ENCODE results near the gene ARHGEF37.

DNA sequence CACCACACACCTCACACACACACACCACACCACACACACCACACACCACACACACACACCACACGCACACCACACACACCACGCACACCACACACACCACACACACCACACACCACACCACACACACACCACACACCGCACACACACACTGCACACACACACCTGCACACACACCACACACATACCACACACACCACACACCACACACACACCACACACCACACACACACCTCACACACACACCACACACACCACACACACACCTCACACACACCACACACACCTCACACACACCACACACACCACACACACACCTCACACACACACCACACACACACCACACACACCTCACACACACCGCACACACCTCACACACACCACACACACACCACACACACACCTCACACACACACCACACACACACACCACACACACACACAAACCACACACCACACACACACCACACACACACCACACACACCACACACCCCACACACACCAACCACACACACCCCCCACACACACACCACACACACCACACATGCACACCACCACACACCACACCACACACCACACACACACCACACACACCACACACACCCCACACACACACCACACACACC, 73.7 kb downstream of the ARHGEF37 start:
- TF ChIP-seq, protein P1, sequence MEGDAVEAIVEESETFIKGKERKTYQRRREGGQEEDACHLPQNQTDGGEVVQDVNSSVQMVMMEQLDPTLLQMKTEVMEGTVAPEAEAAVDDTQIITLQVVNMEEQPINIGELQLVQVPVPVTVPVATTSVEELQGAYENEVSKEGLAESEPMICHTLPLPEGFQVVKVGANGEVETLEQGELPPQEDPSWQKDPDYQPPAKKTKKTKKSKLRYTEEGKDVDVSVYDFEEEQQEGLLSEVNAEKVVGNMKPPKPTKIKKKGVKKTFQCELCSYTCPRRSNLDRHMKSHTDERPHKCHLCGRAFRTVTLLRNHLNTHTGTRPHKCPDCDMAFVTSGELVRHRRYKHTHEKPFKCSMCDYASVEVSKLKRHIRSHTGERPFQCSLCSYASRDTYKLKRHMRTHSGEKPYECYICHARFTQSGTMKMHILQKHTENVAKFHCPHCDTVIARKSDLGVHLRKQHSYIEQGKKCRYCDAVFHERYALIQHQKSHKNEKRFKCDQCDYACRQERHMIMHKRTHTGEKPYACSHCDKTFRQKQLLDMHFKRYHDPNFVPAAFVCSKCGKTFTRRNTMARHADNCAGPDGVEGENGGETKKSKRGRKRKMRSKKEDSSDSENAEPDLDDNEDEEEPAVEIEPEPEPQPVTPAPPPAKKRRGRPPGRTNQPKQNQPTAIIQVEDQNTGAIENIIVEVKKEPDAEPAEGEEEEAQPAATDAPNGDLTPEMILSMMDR (conservative IDR thresholded peaks at IDR 0.05 in 1 of 2, IDR thresholded peaks at IDR 0.05 in 1 of 2; ENCODE audit: low read depth in 1 of 2, low read length in 2 of 2) = no peak
- no peak for TF ChIP-seq EZH2 (IDR thresholded peaks at IDR 0.05; ENCODE audit: low read length, missing control alignments)

Data from fibroblast of lung (primary cell).